ENCODE results near the gene BST2. TPM values are rescaled to one million over a fixed set of nuclear protein-coding genes. Genes with fewer than 3 reads are reported as not detected.
A peak's percentile ranks its signal among the peaks of the same experiment; 100 is the strongest.

The BST2 gene
- total and polyA plus RNA-seq, 10 donors, result 91.4 to 257 (median 168) TPM

- H3K4me3 ChIP-seq, result no peak overlapping the region
- H3K4me1 ChIP-seq, result peaks cover 0 to 32% (median 16%) of the 10 kb centered on the region in 6 donors
- H3K27ac ChIP-seq, result no peak overlapping the region
- intact Hi-C loops (cut with DNase I; ENCODE audit: low total_unique reads), result no loop called here
- DNase-seq, result no peak
- H3K36me3 ChIP-seq, result no peaks in the 10 kb centered on the region
- no peaks in the 10 kb centered on the region for H3K9me3 ChIP-seq
- 45 to 50% (median 48%) methylated on average over 8 of the region's 8 CpGs for WGBS, 5 donors
- TF ChIP-seq POLR2A (IDR thresholded peaks at IDR 0.05), result no peak
- no peak for TF ChIP-seq CTCF (IDR thresholded peaks at IDR 0.05 in 8 of 11, conservative IDR thresholded peaks at IDR 0.05 in 3 of 11)
- TF ChIP-seq POLR2AphosphoS5 (IDR thresholded peaks at IDR 0.05), result no peak
- H3K27me3 ChIP-seq (replicated peaks in 1 of 7), result peaks cover 0 to 82% (median 37%) of the 10 kb centered on the region in 7 donors
Measured at GRCh38 chr19:17450264-17451075, 45.0 kb upstream of the BST2 start.

GRCh38 chr19:17448131-17448967, 42.9 kb upstream of the BST2 start, which contains the start of gene TMEM221:
TMEM221 (minus strand) TSS chr19:17448668; CDS start chr19:17448462, 206 bp downstream.
- intact Hi-C loops (cut with DNase I; ENCODE audit: low total_unique reads), result no loop called here
- peak within 1 kb of the TSS; percentile 11 to 66 (median 30) for H3K4me3 ChIP-seq
- H3K9me3 ChIP-seq, result no peaks in the 10 kb centered on the region
- peaks cover 0 to 61% (median 19%) of the 10 kb centered on the region in 7 donors for H3K27me3 ChIP-seq (replicated peaks in 1 of 7)
- peaks cover 0 to 23% (median 11%) of the 10 kb centered on the region in 6 donors for H3K4me1 ChIP-seq
- H3K27ac ChIP-seq, result no peak within 1 kb of the TSS
- DNase-seq, result peak; percentile 77
- H3K36me3 ChIP-seq, result no peaks in the 10 kb centered on the region
- 1 to 4% (median 2%) methylated on average over 32 to 81 of the region's 81 CpGs for WGBS, 5 donors
- no peak for TF ChIP-seq POLR2AphosphoS5 (IDR thresholded peaks at IDR 0.05)
- peak in 10 of 11 experiments; percentile 7 to 70 (median 51) for TF ChIP-seq CTCF (IDR thresholded peaks at IDR 0.05 in 8 of 11, conservative IDR thresholded peaks at IDR 0.05 in 3 of 11)

GRCh38 chr19:17447704-17448130, 42.3 kb upstream of the BST2 start:
- peaks cover 0 to 20% (median 11%) of the 10 kb centered on the region in 6 donors for H3K4me1 ChIP-seq
- H3K27me3 ChIP-seq (replicated peaks in 1 of 7), result peaks cover 0 to 55% (median 19%) of the 10 kb centered on the region in 7 donors
- no peak for TF ChIP-seq POLR2AphosphoS5 (IDR thresholded peaks at IDR 0.05)
- no peak for TF ChIP-seq POLR2A (IDR thresholded peaks at IDR 0.05)
- TF ChIP-seq CTCF (IDR thresholded peaks at IDR 0.05 in 8 of 11, conservative IDR thresholded peaks at IDR 0.05 in 3 of 11), result no peak
- intact Hi-C loops (cut with DNase I; ENCODE audit: low total_unique reads), result no loop called here
- no peaks in the 10 kb centered on the region for H3K9me3 ChIP-seq
- H3K4me3 ChIP-seq, result peak overlapping the region in 3 of 8 donors; percentile 28 to 66 (median 52)
- no peaks in the 10 kb centered on the region for H3K36me3 ChIP-seq
- 31 to 37% (median 33%) methylated on average over 5 of the region's 5 CpGs for WGBS, 5 donors
- no peak overlapping the region for H3K27ac ChIP-seq
- DNase-seq, result no peak

Data from spleen (tissue), 11 donors.